CD1c-positive myeloid dendritic cell (primary cell): Measurements from ENCODE around the gene PGC.

Source experiments
- DNase-seq: peaks from one replicate; pipeline ENCODE4 v3.0.0-alpha.2; 2016; ENCODE audit errors: extremely low spot score

The PGC gene

GRCh38 chr6:41775293-41775882 is 28.2 kb upstream of the PGC start:
- DNase-seq = no peak

GRCh38 chr6:41774841-41775240 is 27.6 kb upstream of the PGC start:
- no peak for DNase-seq

DNA sequence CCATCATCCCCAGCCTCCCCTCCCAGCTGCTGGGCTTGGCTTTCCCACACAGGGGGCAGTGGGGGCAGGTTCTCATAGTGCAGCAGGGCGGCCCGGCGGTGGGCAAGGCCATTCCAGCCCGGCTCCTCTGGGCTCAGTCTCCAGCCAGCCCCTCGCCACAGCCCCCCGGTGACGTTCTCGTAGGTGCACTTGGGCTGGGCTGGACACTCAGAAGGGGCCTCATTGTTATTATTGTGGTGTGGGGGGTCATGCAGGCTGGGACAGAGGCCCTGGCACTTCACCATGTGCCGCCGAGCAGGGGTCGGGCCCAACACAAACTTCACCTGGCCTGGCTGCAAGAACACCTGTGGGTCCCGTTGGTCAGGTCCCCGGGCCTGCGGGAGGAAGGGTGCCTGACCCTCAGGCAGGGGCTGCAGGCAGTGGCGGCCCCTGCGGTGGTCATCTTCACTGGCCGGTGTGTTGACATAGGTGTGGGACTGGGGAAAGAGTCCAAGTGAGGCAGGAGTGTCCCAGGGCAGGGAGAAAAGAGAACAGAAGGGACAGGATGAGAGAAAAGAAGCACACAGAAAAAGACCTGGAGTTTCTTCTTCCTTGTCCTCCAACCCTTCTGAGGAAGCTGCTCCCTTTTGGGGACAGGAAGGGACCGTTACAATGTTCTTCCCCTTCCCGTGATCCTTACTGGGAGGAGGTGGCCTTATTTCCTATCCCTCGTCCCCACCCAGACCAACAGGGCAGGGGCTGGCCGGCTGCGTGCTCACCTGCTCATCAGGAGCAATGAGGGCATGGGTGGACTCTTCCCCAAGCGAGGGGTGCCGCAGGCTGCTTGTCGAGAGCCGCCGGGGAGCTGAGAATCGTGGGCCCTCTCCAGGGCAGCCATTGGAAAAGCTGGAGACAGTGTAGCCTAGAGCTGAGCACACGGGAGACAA is 24.1 kb upstream of the PGC start:
- DNase-seq = no peak

- no peak for DNase-seq
Observed at GRCh38 chr6:41770381-41771057, 23.3 kb upstream of the PGC start.

DNA sequence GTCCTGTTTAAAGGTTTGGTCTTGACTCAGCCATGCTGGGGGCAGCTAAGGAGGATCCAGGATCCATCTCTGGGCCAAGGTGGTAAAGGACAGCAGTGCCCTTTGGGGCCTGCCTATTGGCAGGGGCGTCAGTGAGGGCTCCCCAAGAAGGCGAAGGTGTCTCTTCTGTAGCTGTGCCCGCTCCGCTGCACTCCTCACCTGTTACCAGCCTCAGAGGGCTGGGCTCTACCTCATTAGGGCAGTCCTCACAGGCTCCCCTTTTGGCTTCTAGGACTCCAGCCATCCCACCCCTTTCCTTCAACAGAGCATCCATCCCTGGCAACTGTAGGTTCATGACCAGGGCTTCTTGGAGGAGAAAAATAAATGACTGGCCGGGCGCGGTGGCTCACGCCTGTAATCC is 22.2 kb upstream of the PGC start:
- no peak for DNase-seq

GRCh38 chr6:41768545-41769308 is 21.5 kb upstream of the PGC start:
- DNase-seq = no peak

- peak; percentile 20 for DNase-seq
Observed at GRCh38 chr6:41767112-41767833, 20.1 kb upstream of the PGC start.

- peak; percentile 5 for DNase-seq
Observed at GRCh38 chr6:41766043-41766664, 19.0 kb upstream of the PGC start.

- DNase-seq = peak; percentile 75
Observed at GRCh38 chr6:41763470-41763869, 16.3 kb upstream of the PGC start.

DNA sequence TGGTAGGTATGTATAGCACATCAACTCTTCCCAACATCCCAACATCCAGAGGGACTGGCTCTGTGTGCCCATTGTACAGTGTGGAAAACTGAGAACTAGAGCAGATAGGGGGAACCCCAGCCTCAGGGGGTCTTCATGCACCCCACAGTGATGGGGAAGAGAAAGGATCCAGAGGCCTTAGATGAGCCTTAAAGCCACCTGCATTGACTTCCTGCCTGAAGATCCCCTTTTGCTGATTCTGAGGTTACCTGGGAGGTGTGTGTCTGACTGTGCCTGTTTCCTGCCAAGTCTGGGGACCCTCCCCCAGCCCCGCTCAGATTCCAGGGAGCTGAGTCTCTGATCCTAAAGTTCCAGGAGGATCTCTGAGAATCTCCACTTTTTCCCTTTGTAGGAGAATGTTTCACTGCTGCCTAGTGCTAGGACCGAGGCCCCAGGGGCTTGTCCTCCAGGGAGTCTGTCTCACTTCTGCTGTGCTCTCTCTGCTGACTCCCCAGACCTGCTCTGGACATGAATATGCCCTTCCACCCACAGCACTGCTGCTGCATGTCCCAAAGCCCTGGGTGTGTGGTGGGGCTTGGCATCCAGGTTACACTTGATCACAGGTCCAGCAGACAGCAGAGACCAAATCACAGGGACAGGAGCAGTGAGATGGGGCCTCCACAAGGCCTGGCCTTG is 12.8 kb upstream of the PGC start:
- no peak for DNase-seq

- DNase-seq = no peak
Observed at GRCh38 chr6:41759106-41759904, 12.1 kb upstream of the PGC start.

DNA sequence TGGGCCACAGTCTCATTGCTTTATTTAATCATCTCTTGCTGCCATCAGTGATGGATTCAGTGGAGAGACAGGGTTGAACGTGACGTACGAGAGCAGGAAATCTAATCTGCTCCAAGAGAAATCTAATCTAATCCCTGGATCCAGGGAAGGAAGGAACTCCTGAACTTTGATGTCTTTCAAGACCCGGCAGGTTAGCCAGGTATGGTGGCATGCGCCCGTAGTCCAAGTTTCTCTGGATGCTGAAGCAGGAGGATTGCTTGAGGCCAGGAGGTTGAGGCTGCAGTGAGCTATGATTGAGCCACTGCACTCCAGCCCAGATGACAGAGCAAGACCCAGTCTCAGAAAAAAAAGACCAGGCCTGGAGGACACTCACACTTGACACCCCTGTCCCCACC is 11.4 kb upstream of the PGC start:
- no peak for DNase-seq

DNA sequence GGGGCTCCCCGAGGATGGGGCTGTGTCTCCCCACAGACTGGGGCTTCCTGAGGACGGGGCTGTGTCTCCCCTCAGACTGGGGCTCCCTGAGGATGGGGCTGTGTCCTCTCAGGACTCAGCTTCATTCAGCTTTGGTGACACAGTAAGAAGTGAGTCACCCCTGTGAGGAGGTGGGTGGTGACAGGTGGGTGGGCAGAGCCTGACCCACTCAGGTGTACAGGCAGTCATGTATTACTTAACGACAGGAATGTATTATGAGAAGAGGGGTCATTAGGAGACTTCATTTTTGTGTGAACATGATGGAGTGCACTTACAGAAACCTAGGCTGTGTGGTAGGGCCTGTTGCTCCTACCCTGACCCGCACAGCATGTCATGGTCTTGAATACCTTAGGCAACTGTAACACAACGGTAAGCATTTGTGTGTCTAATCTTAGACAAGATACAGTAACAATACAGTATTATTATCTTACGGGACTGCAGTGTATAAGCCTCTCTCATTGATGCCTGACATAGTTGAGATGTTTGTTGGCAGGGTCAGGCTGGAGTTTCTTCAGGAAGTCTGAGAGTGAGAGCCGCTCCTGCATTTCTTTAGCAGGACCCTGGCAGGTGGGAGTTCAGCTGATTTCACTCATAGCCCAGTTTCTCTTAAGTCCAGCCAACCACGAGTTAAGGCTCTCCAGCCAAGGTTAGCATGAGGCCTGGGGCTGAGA is 10.9 kb upstream of the PGC start:
- no peak for DNase-seq

DNA sequence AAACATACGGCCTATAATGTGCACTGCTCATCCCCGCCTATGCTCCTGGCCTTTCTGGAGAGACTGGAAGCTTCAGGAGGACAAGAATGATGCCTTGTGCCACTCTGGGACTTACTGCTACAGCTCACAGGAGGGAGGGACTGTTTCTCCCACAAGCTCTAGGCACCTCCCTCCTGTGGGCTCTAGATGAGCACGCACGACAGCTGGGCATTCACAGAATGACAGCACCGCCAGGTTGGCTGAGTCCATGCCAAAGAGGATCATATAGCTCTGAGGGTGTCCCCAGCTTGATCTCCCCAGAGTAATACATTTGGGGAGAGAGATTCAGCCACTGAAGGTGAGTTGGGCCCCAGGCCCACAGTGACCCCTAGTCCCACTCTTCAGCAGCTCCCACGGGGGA is 10.1 kb upstream of the PGC start:
- DNase-seq = no peak

- DNase-seq = no peak
Observed at GRCh38 chr6:41756354-41756753, 9.2 kb upstream of the PGC start.

GRCh38 chr6:41755895-41756294 is 8.7 kb upstream of the PGC start:
- no peak for DNase-seq

DNA sequence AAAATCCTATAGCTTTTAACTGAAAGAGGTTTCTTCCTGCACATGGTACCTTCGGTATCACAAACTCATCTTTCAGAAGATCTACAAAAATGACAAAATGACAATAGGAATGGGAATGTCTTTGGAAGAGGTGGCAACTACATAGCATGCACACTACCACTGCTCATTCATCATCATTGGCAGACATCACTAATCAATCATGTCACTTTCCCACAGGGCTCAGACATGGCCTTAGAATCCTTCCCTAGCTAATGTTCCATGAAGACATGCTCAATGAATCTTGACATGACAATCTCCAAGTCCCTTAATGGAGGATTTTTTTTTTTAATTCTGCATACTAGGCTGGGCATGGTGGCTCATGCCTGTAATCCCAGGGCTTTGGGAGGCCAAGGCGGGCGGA is 3.2 kb upstream of the PGC start:
- no peak for DNase-seq

GRCh38 chr6:41748542-41748941 is 1.3 kb upstream of the PGC start:
- DNase-seq = no peak

DNA sequence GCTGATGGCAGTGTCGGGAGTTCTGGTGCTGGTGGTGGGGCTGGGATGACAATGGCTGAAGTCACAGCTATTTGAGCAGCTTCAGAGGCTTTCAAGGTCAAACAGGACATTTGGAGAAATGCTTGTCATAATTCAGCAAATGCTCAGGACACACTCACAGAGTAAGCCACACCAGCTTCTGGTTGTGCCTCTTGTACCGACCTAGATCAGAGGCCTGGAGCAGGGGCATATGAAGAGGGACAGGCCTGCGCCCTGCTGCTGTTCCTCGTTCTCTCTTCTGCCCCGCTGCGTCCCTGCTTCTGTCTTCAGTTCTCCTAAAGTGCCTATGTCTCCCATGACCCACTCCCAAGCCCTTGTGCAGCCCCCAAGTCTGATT is 893 bp upstream of the PGC start:
- DNase-seq = no peak
